ENCODE data around the gene PANK3.
"Not testable (repeated sequence)": the region's sequence is repeated elsewhere in the genome, so short reads cannot be mapped to it uniquely, and the experiment has no call there.

PANK3 gene

DNA sequence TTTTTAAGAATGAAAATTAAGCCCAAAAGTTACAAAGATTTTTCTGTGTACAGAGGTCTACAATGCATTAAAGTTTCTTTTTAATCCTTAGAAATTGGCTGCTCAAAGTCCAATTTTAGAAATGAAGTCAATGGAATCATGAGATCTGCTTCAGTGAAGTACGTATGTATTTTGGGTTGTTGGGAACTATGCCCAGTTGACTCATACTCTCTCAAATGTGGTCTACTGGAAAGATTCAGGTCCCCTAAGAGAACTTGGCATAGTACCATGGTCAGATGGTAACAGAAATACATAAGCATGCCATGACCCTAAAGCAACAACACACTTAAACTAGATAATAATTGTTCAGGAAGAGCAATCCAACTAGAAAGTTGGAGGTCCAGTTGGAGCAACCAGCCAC lies 27.0 kb downstream of the PANK3 start:
- no peak for DNase-seq (ENCODE audit: low read depth in 2 of 2)

DNA sequence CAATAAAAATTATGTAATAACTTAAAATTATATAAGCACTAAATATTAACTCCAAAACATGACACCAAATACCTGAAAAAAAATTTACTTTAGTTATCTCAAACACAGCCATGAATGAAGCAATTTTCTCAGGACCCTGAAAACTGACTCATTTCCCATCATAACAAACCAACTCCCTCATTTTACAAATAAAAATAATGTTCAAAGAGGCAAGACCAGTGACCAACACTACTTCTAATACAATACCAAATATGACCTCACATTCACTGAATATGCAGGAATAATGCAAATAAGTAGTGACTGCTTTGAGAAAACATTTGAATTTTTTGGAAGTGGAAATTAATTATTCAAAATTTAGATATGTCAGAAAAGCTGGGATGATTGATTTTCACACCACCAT lies 28.5 kb downstream of the PANK3 start:
- no peak for DNase-seq (ENCODE audit: low read depth in 2 of 2)

DNA sequence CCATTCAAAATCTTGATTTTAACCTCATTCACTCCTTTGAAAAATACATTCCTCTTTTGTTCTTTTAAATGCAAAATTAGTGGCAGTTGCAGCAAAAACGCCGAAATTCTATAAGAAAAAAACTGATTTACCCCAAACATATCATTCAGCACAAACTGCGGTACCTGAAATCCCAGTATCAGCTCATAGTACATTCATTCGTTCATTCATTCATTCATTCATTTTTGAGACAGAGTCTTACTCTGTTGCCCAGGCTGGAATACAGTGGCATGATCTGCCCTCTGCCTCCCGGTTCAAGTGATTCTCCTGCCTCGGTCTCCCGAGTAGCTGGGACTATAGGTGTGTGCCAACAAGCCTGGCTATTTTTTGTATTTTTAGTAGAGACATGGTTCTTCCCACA lies 29.6 kb downstream of the PANK3 start:
- no peak for DNase-seq (ENCODE audit: low read depth in 2 of 2)

DNA sequence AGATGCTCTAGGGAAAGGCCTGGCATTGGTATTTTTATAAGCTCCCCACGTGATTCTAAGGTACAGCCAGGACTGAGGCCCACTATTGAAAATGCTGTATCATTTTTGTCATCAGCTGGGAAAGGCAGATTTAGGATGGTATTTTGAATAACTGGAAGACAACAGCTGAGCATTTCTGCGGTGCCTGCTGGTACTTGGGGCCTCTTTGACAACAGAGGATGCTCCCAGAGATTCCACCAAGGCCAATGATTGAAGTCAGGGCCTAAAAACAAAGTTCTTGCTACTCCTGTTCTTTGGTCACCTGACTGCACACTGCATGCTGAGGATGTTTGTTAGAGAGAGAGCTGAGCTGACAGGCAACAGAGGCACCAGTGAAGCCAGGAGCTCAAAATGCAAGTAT lies 42.0 kb downstream of the PANK3 start:
- DNase-seq (ENCODE audit: low read depth in 2 of 2), result no peak

DNA sequence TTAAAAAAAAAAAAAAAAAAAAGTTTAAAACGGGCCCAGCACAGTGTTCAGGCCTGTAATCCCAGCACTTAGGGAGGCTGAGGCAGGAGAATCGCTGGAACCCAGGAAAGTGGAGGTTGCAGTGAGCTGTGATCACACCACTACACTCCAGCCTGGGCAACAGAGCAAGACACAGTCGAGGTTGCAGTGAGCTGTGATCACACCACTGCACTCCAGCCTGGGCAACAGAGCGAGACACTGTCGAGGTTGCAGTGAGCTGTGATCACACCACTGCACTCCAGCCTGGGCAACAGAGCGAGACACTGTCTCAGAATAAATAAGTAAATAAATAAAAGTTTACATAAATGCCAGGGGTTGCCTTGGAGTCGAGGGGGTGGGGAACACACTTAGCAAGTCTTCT lies 44.8 kb downstream of the PANK3 start:
- not testable (repeated sequence) for DNase-seq (ENCODE audit: low read depth in 2 of 2)

DNA sequence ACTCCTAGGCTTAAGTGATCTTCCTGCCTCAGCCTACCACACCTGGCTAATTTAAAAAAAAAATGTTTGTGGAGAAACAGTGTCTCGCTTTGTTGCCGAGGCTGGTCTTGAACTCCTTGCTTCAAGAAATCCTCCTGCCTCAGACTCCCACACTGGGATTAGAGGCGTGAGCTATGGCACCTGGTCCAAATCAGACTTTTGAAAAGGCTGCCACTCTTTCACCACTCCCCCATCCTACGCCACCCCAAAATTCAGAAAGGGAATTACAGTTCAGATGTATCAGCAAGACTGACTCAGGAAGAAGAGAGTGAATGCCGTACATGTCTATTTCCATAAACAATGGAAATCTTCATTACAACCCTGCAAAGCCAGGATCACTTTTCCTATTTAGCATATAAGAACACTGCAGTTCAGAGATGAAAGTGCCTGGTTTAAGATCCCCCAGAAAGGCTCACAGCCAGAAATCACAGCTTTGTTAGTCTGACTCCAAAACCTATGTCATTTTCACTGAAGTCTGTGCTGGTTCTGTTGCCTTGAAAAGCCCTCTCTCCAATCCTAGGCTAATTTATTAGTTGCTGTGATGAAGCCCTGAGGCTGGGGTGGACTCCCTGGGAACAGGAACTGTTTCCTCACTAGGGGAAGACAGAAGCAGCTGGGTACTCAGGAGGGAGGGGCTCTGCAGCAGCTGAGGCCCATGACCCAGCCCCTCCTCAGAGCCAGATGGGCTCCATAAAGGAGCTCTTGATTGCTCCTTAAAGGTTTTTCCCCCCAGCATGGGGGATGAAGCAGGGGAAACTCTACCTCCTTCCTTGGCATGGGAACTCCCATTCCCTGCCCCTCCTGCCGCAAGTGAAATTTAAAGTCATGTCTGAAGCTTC lies 46.9 kb downstream of the PANK3 start:
- no peak for DNase-seq (ENCODE audit: low read depth in 2 of 2)

DNA sequence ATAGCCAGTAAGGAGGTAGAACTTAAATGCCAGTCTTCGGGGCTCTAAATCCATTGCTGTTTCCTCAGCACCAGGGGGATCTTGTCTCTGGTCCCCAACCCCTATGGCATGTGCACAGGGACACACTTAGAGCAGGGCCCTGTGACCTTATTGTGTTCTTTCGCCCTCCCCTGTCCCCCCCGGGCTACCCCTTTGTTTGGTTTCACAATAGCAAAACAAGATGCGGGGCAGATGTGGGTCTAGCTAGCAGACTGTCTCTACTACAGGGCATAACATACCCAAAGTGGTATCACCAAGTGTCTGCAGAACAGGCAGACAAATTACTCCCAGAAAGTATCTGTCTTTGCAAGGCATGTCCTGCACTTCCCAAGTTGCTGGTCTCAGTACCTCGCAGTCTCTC lies 48.0 kb downstream of the PANK3 start:
- no peak for DNase-seq (ENCODE audit: low read depth in 2 of 2)

DNA sequence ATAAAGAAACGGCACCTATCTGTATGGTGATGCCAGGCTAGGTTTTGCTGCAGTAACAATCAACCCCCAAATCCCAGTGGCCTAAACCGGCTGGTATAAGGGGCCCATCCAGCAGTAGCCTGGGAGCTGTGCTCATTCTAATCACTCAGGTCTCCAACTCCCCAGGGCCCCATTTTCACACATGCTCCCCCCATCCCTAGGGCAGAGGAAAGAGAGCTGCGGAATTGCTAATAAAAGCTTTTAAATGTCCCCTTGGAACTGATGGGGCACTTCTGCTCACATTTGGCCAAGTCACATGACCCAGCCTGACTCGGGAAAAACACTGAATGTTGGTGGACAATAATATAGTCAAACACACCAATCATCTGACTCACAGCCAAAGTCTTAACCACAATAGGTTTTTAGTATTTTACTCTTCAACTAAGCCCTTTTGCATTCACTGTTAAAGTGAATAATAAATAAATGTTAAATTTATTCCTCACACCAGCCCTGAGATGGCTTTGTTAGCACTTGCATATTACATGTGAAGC lies 48.5 kb downstream of the PANK3 start:
- DNase-seq (ENCODE audit: low read depth in 2 of 2), result no peak

DNA sequence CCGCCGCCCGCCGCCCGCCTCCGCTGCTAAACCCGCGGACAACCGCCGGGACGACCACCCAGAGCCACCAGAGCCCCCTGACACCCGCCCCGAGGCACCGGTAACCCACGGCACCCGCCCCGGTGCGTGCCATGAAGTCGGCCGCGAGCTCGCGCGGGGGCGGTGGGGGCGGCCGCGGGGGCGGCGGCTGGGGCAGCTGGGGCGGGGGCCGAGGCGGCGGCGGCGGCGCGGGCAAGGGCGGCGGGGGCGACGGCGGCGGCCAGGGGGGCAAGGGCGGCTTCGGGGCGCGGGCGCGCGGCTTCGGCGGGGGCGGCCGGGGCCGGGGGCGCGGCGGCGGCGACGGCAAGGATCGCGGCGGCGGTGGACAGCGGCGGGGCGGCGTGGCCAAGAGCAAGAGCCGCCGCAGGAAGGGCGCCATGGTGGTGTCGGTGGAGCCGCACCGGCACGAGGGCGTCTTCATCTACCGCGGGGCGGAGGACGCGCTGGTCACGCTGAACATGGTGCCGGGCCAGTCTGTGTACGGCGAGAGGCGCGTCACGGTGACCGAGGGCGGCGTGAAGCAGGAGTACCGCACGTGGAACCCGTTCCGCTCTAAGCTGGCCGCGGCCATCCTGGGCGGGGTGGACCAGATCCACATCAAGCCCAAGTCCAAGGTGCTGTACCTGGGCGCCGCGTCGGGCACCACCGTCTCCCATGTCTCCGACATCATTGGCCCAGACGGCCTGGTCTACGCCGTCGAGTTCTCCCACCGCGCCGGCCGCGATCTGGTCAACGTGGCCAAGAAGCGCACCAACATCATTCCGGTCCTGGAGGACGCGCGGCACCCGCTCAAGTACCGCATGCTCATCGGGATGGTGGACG lies 49.6 kb downstream of the PANK3 start:
- DNase-seq (ENCODE audit: low read depth in 2 of 2), result no peak

DNA sequence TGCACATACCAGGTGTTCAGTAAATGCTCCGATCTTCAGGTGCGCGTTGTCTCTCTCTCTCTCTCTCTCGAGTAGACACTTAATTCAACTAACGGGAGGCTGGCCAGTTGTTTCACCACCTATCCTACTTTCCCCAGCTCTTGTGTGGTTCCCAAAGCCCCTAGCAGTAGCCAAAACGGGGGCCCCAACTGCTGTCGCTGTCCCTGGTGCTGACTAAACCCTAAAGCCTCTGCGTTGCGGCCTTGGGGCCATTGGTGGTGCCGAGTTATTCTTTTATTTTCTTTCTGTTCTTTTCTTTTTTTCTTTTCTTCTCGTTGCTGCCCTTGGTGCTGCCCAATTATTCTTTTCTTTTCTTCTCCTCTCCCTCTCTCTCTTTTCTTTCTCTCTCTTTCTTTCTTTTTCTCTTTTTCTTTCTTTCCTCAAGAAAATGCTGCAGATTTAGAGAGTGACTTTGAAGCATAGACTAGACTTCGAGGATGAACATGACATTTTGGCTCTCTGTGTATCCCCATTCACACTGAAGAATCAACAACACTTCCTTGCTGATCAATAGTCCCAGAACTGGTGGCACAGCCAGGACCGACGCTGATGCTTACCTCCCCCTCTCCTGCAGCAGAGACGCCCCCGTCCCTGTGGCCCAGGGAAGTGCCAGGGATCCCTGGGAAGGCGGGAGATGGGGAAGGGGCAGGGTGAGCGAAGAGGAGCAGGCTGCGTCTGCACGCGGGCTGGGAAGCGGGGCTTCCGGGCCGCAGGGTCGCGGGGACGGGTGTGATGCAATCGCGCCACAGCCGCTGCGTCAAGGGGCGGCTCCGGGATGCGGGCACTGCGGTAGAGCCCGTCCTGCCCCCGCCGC lies 50.4 kb downstream of the PANK3 start, which contains the start of gene FBLL1:
FBLL1 (plus strand) TSS at position 785 of the 853 bp plus-strand sequence. CDS start 200 bp downstream, outside the sequence.
- DNase-seq (ENCODE audit: low read depth in 2 of 2), result no peak

DNA sequence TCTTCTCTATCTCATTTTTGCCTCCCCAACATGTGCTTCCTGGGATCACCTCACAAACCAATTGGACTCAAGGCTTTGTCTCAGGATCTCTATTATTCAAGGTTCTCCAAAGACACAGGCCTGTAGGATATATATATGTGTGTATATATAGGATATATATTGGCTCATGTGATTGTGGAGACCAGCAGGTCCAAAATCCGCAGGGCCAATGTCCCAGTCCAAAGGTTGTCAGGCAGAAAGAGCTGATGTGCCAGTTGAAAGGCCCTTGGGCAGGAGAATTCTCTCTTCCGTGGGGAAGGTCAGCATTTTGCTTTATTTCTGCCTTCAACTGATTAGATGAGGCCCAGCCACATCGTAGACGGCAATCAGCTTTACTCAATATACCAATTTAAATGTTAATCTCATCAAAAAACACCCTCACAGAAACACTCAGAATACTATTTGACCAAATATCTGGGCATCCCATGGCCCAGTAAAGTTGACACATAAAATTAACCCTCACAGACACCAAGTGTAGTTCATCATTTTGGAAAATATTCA lies 51.3 kb downstream of the PANK3 start:
- no peak for DNase-seq (ENCODE audit: low read depth in 2 of 2)

DNA sequence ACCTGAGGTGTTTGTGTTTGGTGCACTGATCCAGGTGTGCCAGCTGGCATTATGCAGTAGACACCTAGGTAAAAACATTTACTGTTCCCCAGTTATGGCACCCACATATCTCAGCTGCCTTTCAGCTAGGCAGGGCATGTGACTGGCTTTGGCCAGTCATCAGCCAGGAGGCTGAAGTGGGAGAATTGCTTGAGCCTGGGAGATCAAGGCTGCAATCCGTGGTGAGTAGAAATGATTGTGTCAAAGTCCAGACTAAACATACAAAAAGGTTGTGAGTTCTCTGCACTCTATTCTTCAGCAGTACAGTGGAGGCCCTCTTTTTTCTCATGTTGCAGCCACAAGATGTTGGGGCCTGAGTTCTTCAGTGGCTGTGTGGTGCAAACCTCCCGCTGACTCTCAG lies 53.3 kb downstream of the PANK3 start:
- no peak for DNase-seq (ENCODE audit: low read depth in 2 of 2)

DNA sequence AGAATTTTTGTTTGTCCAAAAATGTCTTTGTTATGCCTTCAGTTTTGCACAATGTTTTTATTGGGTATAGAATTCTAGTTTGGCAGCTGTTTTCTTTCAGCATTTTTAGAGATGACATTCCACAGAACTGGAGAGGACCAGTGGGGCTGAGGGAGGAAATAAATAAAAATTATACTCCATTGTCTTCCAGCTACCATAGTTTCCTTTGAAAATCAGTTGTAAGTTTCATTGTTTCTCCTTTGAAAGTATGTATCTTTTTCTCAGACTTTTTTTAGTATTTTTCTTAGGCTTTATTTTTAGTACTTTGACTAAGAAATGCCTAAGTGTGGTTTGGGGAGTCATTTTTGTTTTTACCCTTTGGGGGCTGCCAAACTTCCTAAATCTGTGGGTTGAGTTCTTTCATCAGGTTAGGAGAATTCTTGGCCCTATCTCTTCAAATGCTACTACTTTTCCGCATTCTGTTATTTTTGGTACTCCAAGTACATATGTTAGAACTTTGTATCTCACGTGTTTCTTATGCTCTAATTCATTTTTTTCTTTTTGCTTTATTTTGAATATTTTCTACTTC lies 65.2 kb downstream of the PANK3 start:
- DNase-seq (ENCODE audit: low read depth in 2 of 2), result no peak

DNA sequence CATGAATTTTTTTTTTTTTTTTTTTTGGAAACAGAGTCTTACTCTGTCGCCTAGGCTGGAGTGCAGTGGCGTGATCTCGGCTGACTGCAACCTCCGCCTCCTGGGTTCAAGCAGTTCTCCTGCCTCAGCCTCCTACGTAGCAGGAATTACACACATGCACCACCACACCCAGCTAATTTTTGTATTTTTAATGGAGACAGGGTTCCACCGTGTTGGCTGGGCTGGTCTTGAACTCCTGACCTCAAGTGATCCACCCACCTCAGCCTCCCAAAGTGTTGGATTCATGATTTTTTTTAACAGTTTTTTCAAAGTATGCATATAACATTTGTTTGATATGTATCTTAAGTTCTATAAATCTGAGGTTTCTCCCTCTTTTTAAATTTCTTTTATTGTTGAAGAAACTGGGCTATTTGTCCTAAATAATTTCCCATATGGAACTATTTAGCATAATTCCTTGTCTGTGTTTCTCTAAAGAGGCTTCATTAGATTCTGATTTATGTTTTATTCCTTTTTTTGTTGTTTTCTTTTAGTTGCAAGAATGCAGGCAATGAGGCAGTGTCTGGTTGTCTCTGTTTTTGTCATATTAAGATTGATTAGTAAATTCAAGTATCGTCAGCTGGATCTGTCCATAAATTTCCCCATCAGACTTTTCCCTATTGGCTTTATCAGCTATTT lies 76.5 kb downstream of the PANK3 start:
- no peak for DNase-seq (ENCODE audit: low read depth in 2 of 2)

All from stimulated activated CD8-positive, alpha-beta memory T cell treated with anti-CD3 and anti-CD28 coated beads, Interleukin-15, amount 100 ng/mL, for 4 hours (primary cell).